ENCODE data around the gene UNCX. TPM values are rescaled to one million over a fixed set of nuclear protein-coding genes. Genes with fewer than 3 reads are reported as not detected.
"Not testable (repeated sequence)": the region's sequence is repeated elsewhere in the genome, so short reads cannot be mapped to it uniquely, and the experiment has no call there.

UNCX gene
- polyA plus RNA-seq, 1 donor: not detected

DNA sequence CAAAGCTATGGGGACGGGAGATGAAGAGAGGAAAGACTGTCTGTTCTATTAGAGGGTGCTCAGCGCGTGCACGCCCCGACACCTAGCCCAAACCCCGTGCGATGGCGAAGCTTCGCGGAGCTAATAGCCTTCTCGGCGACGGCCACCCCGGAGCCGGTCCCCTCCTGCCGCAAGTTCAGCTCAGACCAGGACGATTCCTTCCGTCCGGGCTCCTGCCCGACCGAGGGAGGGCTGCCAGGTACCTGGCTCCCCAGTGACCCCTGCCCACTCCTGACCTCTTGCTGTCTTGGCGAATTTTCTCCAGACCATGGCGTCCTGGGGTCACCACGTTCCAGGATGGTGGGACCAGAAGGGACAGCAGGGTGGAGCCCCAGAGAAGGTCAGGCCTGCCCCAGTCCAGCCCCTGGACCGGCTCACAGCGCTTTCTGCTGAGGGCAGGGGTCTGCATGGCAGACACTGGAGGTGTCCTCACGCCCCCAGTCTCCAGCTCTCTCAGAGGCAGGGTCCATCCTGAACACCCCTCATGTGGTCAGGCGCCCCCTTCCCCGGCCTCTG lies 36.7 kb downstream of the UNCX start:
- Histone ChIP-seq H3K27ac (ENCODE audit: low read length) (no peak overlapping the region), H3K9me3 (ENCODE audit: control insufficient read depth, low read depth, low read length) (peaks cover 12% of the 10 kb centered on the region), H3K4me3 (ENCODE audit: low read length) (no peak overlapping the region), H3K4me1 (ENCODE audit: control insufficient read depth, insufficient read depth, low read length) (no peaks in the 10 kb centered on the region), H3K27me3 (ENCODE audit: control insufficient read depth, insufficient read depth, low read length) (peaks cover 46% of the 10 kb centered on the region), H3K36me3 (ENCODE audit: control insufficient read depth, insufficient read depth, low read length) (no peaks in the 10 kb centered on the region)
- DNase-seq: no peak
- no CpG with 5 or more reads among the region's 29 CpGs for WGBS (ENCODE audit: insufficient coverage, low lambda C conversion rate)

DNA sequence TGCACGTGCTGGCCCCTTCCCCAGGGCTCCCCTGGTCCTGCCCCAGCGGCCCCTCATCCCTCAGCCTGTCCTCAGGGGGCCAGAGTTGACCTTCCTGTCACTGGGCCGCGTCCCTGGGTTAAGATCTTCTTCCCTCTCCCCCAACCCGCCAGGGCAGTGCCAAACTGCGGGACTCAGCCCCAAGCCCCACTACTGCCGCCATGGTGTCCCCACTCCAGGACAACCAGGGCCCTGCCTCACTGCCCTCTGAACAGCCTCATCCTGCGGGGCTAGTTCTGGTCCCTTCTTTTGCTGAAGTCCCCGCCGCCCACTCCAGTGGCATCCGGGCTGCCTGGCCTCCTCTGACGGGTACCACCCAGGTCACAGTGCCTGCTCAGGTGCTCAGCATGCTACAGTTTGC lies 37.5 kb downstream of the UNCX start:
- Histone ChIP-seq H3K4me1 (ENCODE audit: control insufficient read depth, insufficient read depth, low read length) (no peaks in the 10 kb centered on the region), H3K36me3 (ENCODE audit: control insufficient read depth, insufficient read depth, low read length) (no peaks in the 10 kb centered on the region), H3K4me3 (ENCODE audit: low read length) (no peak overlapping the region), H3K9me3 (ENCODE audit: control insufficient read depth, low read depth, low read length) (peaks cover 9% of the 10 kb centered on the region), H3K27ac (ENCODE audit: low read length) (no peak overlapping the region), H3K27me3 (ENCODE audit: control insufficient read depth, insufficient read depth, low read length) (peaks cover 46% of the 10 kb centered on the region)
- WGBS (ENCODE audit: insufficient coverage, low lambda C conversion rate): no CpG with 5 or more reads among the region's 12 CpGs
- DNase-seq: no peak

DNA sequence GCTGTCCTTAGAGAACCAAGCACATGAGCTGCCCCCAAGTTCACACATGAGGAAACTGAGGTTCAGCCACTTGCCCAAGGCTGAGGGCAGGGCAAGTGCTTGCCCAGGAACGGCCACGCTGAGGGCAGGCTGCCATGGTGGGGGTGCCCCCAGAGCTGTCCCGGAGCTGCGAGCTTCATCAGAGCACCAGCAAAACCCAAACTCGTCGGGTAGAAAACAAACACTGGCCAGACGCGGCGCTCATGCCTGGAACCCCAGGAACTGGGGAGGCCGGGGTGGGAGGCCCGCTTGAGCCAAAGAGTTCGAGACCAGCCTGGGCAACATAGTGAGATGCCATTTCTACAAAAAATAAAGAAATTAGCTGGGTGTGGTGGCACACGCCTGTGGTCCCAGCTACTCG lies 38.4 kb downstream of the UNCX start:
- no peak for DNase-seq
- H3K4me1 ChIP-seq (ENCODE audit: control insufficient read depth, insufficient read depth, low read length): no peaks in the 10 kb centered on the region
- H3K27me3 ChIP-seq (ENCODE audit: control insufficient read depth, insufficient read depth, low read length): peaks cover 46% of the 10 kb centered on the region
- no peak overlapping the region for H3K27ac ChIP-seq (ENCODE audit: low read length)
- whole genome bisulfite sequencing (ENCODE audit: insufficient coverage, low lambda C conversion rate): no CpG with 5 or more reads among the region's 14 CpGs
- H3K4me3 ChIP-seq (ENCODE audit: low read length): no peak overlapping the region
- peaks cover 12% of the 10 kb centered on the region for H3K9me3 ChIP-seq (ENCODE audit: control insufficient read depth, low read depth, low read length)
- H3K36me3 ChIP-seq (ENCODE audit: control insufficient read depth, insufficient read depth, low read length): no peaks in the 10 kb centered on the region

DNA sequence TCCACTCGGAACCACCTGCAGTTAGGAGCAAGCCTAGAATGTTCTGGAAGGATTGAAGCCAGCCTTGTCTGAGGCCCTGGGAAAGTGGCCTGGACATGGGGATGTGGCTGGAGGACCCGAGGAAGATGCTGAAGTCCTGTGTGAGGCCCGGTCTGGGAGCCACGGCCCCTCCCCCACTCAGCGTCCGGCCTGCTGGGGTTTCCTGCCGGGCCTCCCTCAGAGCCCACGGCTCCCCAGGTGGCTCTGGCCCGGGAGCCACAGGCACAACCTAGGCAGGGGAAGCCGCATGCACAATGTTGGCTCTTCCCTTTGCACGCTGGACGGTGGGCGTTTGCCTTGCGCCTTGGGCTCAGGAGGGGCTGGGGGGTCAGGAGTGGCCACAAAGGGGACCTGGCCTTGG lies 39.0 kb downstream of the UNCX start:
- H3K27me3 ChIP-seq (ENCODE audit: control insufficient read depth, insufficient read depth, low read length): peaks cover 45% of the 10 kb centered on the region
- no peak for DNase-seq
- no peak overlapping the region for H3K27ac ChIP-seq (ENCODE audit: low read length)
- H3K4me1 ChIP-seq (ENCODE audit: control insufficient read depth, insufficient read depth, low read length): no peaks in the 10 kb centered on the region
- no peak overlapping the region for H3K4me3 ChIP-seq (ENCODE audit: low read length)
- H3K36me3 ChIP-seq (ENCODE audit: control insufficient read depth, insufficient read depth, low read length): no peaks in the 10 kb centered on the region
- no CpG with 5 or more reads among the region's 14 CpGs for WGBS (ENCODE audit: insufficient coverage, low lambda C conversion rate)
- peaks cover 17% of the 10 kb centered on the region for H3K9me3 ChIP-seq (ENCODE audit: control insufficient read depth, low read depth, low read length)

DNA sequence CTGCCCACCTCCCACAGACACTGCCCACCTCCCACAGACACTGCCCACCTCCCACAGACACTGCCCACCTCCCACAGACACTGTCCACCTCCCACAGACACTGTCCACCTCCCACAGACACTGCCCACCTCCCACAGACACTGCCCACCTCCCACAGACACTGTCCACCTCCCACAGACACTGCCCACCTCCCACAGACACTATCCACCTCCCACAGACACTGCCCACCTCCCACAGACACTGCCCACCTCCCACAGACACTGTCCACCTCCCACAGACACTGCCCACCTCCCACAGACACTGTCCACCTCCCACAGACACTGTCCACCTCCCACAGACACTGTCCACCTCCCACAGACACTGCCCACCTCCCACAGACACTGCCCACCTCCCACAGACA lies 39.5 kb downstream of the UNCX start:
- not testable (repeated sequence) for H3K36me3 ChIP-seq (ENCODE audit: control insufficient read depth, insufficient read depth, low read length); H3K27ac ChIP-seq (ENCODE audit: low read length); DNase-seq; H3K4me1 ChIP-seq (ENCODE audit: control insufficient read depth, insufficient read depth, low read length); H3K4me3 ChIP-seq (ENCODE audit: low read length)
- peaks cover 41% of the 10 kb centered on the region for H3K27me3 ChIP-seq (ENCODE audit: control insufficient read depth, insufficient read depth, low read length)
- peaks cover 18% of the 10 kb centered on the region for H3K9me3 ChIP-seq (ENCODE audit: control insufficient read depth, low read depth, low read length)

DNA sequence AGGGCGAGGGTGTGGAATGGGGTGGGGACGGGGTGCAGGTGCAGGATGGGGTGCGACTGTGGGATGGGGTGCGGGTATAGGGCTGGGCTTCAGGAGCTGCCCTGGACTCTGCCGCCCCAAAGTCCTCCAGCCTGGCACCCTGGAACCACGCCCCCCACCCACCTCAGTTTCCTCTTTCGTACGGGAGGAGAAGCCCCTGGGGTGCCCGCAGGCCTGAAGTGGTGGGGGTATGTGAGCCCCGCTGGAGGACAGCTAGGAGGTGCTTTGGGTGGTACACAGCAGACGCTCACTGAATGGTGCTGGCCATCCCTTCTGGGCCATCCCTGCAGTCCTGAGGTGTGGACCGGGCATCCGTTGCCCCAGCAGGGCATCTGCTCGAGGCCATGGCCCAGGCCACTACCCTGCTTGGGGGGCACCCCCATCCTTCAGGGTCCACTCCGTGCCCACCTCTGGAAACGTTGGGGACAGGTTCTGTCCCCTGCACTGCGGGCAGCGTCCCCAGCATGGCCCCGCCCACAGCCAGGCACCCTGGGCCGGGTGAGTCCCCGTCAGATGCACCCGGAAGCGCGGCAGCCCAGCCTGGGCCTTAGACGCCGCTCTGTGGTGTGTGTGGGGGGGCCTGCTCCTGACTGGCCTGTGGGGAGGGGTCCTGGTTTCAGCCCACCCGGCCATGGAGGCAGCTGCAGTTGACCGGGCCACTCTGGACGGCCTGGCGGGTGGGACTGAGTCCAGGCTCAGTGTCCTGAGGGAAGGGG lies 41.6 kb downstream of the UNCX start:
- WGBS (ENCODE audit: insufficient coverage, low lambda C conversion rate): no CpG with 5 or more reads among the region's 30 CpGs
- peaks cover 15% of the 10 kb centered on the region for H3K9me3 ChIP-seq (ENCODE audit: control insufficient read depth, low read depth, low read length)
- no peak for DNase-seq

DNA sequence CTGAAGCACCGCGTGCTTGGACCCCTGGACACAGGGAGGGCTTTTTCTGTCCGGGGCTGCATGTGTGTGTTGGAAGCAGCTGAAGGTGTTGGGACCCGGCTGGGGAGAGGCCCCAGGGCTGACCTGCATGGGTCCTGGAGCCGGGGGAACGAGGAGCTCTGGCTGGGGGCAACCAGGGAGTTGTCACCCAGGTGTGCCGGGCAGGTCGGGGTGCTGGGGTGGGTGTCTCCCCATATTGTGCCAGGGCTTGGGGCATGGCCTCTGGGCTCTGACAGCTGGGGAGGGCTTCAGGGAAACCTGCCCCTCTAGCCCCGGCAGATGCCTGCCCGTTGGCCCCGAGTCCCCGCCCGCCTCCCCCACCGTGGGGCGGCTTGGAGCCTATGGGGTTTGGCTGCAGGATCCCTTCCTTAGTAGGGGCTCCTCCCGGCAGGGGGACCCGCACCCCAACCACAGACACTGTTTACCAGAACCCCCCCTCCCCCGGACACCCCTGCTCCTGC lies 42.3 kb downstream of the UNCX start:
- no peaks in the 10 kb centered on the region for H3K4me1 ChIP-seq (ENCODE audit: control insufficient read depth, insufficient read depth, low read length)
- H3K36me3 ChIP-seq (ENCODE audit: control insufficient read depth, insufficient read depth, low read length): no peaks in the 10 kb centered on the region
- H3K27me3 ChIP-seq (ENCODE audit: control insufficient read depth, insufficient read depth, low read length): peaks cover 32% of the 10 kb centered on the region
- DNase-seq: no peak
- peaks cover 15% of the 10 kb centered on the region for H3K9me3 ChIP-seq (ENCODE audit: control insufficient read depth, low read depth, low read length)
- H3K27ac ChIP-seq (ENCODE audit: low read length): no peak overlapping the region
- no CpG with 5 or more reads among the region's 18 CpGs for WGBS (ENCODE audit: insufficient coverage, low lambda C conversion rate)
- no peak overlapping the region for H3K4me3 ChIP-seq (ENCODE audit: low read length)

More for the DNA sequence above, 41.6 kb downstream of the UNCX start:
- no peak overlapping the region for H3K4me3 ChIP-seq (ENCODE audit: low read length)
- H3K27me3 ChIP-seq (ENCODE audit: control insufficient read depth, insufficient read depth, low read length): peaks cover 38% of the 10 kb centered on the region
- H3K27ac ChIP-seq (ENCODE audit: low read length): no peak overlapping the region
- no peaks in the 10 kb centered on the region for H3K4me1 ChIP-seq (ENCODE audit: control insufficient read depth, insufficient read depth, low read length)
- no peaks in the 10 kb centered on the region for H3K36me3 ChIP-seq (ENCODE audit: control insufficient read depth, insufficient read depth, low read length)

DNA sequence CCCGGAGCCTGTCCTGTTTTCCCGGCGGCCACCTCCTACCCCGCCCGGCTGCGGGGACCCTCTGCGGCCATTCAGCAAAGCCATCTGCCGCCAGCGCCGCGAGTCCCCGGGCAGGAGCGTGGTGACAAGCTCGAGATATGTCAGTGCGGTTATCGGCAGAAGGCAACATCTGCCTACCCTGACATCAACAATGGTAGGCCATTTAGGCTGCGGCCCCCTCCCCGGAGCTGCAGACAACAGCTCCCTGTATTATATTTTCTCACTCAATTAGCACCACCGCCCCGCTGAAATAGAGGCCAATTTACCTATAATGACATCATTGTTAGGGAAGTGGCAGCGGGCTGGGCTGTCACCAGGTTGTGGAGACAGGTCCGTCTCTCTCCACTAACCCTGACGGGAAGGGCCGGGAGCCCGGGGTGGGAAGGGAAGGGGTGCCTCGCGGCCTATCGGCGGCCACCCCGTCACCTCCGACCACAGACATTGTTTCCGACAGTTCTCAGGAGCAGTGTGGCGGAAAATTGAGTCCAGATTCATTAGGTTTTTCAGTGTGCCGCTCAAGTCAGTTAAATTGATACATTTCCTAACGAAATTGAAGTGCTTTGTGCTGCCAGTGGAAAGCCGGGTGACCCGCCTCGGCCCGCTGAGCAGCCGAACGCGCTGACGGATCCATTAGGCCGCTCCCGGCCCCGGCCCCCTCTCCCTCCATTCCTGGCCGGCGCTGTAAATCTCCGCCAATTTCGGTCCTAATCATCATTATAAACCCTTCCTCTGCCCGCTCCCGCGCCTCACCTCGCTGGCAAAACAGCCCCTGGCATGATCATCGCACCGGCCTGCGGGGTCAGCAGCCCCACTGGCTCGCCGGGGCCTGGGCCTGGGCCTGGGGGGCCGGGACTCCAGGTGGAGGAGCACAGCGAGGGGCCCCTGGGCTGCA lies 43.0 kb downstream of the UNCX start:
- DNase-seq: no peak
- Histone ChIP-seq H3K27me3 (ENCODE audit: control insufficient read depth, insufficient read depth, low read length) (peaks cover 26% of the 10 kb centered on the region), H3K9me3 (ENCODE audit: control insufficient read depth, low read depth, low read length) (peaks cover 15% of the 10 kb centered on the region), H3K27ac (ENCODE audit: low read length) (no peak overlapping the region), H3K4me1 (ENCODE audit: control insufficient read depth, insufficient read depth, low read length) (no peaks in the 10 kb centered on the region), H3K36me3 (ENCODE audit: control insufficient read depth, insufficient read depth, low read length) (no peaks in the 10 kb centered on the region), H3K4me3 (ENCODE audit: low read length) (no peak overlapping the region)
- no CpG with 5 or more reads among the region's 61 CpGs for WGBS (ENCODE audit: insufficient coverage, low lambda C conversion rate)

DNA sequence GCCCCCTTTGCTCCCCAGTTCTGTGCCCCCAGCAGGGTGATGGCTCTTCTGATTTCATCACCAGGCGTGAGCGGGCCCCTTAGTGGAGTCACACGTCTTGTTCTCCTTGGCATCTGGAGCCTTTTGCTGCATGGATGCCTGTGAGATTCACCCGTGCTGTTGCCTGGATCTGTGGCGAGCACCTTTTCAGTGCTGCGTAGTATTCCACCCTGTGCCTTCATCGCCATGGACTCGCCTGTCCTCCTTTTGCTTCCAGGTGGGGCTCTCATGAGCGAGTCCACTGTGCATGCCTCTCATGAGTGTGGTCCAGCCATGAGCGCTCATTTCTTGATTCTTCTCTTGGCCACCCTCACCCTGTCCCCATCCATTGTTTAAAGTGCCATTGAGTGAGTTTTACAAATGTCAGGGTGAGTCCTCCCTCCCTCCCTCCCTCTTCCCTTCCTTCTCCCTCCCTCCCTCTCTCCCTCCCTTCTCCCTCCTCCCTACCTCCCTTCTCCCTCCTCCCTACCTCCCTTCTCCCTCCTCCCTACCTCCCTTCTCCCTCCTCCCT lies 44.0 kb downstream of the UNCX start:
- H3K27ac ChIP-seq (ENCODE audit: low read length): no peak overlapping the region
- H3K4me3 ChIP-seq (ENCODE audit: low read length): no peak overlapping the region
- no peak for DNase-seq
- WGBS (ENCODE audit: insufficient coverage, low lambda C conversion rate): 100% methylated on average over 1 of the region's 10 CpGs
- H3K4me1 ChIP-seq (ENCODE audit: control insufficient read depth, insufficient read depth, low read length): no peaks in the 10 kb centered on the region
- peaks cover 24% of the 10 kb centered on the region for H3K27me3 ChIP-seq (ENCODE audit: control insufficient read depth, insufficient read depth, low read length)
- H3K9me3 ChIP-seq (ENCODE audit: control insufficient read depth, low read depth, low read length): peaks cover 12% of the 10 kb centered on the region
- H3K36me3 ChIP-seq (ENCODE audit: control insufficient read depth, insufficient read depth, low read length): no peaks in the 10 kb centered on the region

DNA sequence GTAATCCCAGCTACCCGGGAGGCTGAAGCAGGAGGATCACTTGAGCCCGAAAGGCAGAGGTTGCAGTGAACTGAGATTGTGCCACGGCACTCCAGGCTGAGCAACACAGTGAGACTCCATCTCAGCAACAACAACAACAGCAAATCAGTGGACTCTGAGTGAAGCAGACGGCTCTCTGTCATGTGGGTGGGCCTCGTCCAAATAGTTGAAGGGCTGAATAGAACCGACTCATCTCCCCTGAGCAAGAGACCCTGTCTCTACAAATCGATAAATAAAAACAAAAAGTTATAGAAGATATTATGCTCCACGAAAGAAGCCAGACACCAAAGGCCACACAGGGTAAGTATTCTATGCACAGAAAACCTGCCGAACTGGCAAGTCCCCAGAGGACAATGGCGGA lies 45.9 kb downstream of the UNCX start:
- 100% methylated on average over 1 of the region's 10 CpGs for WGBS (ENCODE audit: insufficient coverage, low lambda C conversion rate)
- no peak overlapping the region for H3K4me3 ChIP-seq (ENCODE audit: low read length)
- H3K4me1 ChIP-seq (ENCODE audit: control insufficient read depth, insufficient read depth, low read length): no peaks in the 10 kb centered on the region
- H3K27ac ChIP-seq (ENCODE audit: low read length): no peak overlapping the region
- no peaks in the 10 kb centered on the region for H3K36me3 ChIP-seq (ENCODE audit: control insufficient read depth, insufficient read depth, low read length)
- H3K27me3 ChIP-seq (ENCODE audit: control insufficient read depth, insufficient read depth, low read length): peaks cover 27% of the 10 kb centered on the region
- DNase-seq: no peak
- peaks cover 11% of the 10 kb centered on the region for H3K9me3 ChIP-seq (ENCODE audit: control insufficient read depth, low read depth, low read length)
